OCI-LY1 (cell line): Measurements from ENCODE around the gene CDH4.

Source experiments
- H2AFZ ChIP-seq: fragments of 200-600 bp; sonication (generic), shearing (Covaris generic); 2 replicates; pipeline ENCODE4 v1.6.0; 2014; ENCODE audit warnings: antibody characterized with exemption, mild to moderate bottlenecking, low read length
- H3F3A ChIP-seq: fragments of 200-600 bp; sonication (generic), shearing (Covaris generic); 2 replicates; pipeline ENCODE4 v1.6.0; 2014; ENCODE audit warnings: mild to moderate bottlenecking, antibody characterized with exemption, low read length, moderate library complexity; ENCODE audit not compliant: insufficient read depth
- H3K27ac ChIP-seq: fragments of 200-600 bp; sonication (generic); 2 replicates; pipeline ENCODE4 v1.5.1; 2014; ENCODE audit warnings: low read length, mixed run types, mild to moderate bottlenecking, low read depth; ENCODE audit not compliant: poor library complexity, severe bottlenecking
- H3K27me3 ChIP-seq: fragments of 200-600 bp; sonication (generic); 2 replicates; pipeline ENCODE4 v1.6.0; 2014; ENCODE audit warnings: antibody characterized with exemption, mild to moderate bottlenecking, low read length, moderate library complexity; ENCODE audit not compliant: insufficient read depth
- H3K36me3 ChIP-seq: fragments of 200-600 bp; sonication (generic); 2 replicates; pipeline ENCODE4 v1.6.1; 2014; ENCODE audit warnings: mild to moderate bottlenecking, antibody characterized with exemption, low read length, moderate library complexity, mixed read lengths; ENCODE audit not compliant: insufficient read depth
- H3K4me1 ChIP-seq: fragments of 200-600 bp; sonication (generic); 2 replicates; pipeline ENCODE4 v1.5.1; 2014; ENCODE audit warnings: mild to moderate bottlenecking, low read length, moderate library complexity; ENCODE audit not compliant: insufficient read depth, severe bottlenecking
- H3K4me2 ChIP-seq: fragments of 200-600 bp; sonication (generic), shearing (Covaris generic); 2 replicates; pipeline ENCODE4 v1.6.1; 2014; ENCODE audit warnings: low read length
- H3K4me3 ChIP-seq: fragments of 200-600 bp; sonication (generic); 2 replicates; pipeline ENCODE4 v1.5.1; 2014; ENCODE audit warnings: low read length, low read depth, mild to moderate bottlenecking, mixed read lengths; ENCODE audit not compliant: poor library complexity, severe bottlenecking
- H3K79me2 ChIP-seq: fragments of 200-600 bp; shearing (Covaris generic); 2 replicates; pipeline ENCODE4 v1.6.1; 2016; ENCODE audit warnings: mixed run types, low read length, mixed read lengths; ENCODE audit not compliant: insufficient read depth
- H3K9ac ChIP-seq: fragments of 200-600 bp; sonication (generic), shearing (Covaris generic); 2 replicates; pipeline ENCODE4 v1.6.1; 2014; ENCODE audit warnings: mild to moderate bottlenecking, low read length, mixed read lengths
- H3K9me2 ChIP-seq: fragments of 200-600 bp; sonication (generic), shearing (Covaris generic); 2 replicates; pipeline ENCODE4 v1.6.1; 2014; ENCODE audit warnings: low read depth, mild to moderate bottlenecking, low read length, mixed read lengths
- H3K9me3 ChIP-seq: fragments of 200-600 bp; shearing (Covaris generic); 2 replicates; pipeline ENCODE4 v1.6.1; 2014; ENCODE audit warnings: low read length, mixed read lengths
- H4K20me1 ChIP-seq: fragments of 200-600 bp; sonication (generic), shearing (Covaris generic); 2 replicates; pipeline ENCODE4 v1.6.0; 2016; ENCODE audit warnings: mild to moderate bottlenecking, low read length; ENCODE audit not compliant: insufficient read depth
- EZH2 ChIP-seq: fragments of 200-600 bp; sonication (generic), shearing (Covaris generic); IDR thresholded peaks from 2 replicates; pipeline ENCODE4 v1.8.0; 2017; ENCODE audit warnings: borderline replicate concordance, mixed run types, mild to moderate bottlenecking, antibody characterized with exemption, low read length, moderate library complexity, mixed read lengths
- TF ChIP-seq, protein P1 (sequence below): fragments of 200-600 bp; sonication (generic), shearing (Covaris generic); IDR thresholded peaks from 2 replicates; pipeline ENCODE4 v1.5.1; 2017; ENCODE audit warnings: mild to moderate bottlenecking, antibody characterized with exemption, low read length, moderate library complexity, mixed read lengths

Gene CDH4

DNA sequence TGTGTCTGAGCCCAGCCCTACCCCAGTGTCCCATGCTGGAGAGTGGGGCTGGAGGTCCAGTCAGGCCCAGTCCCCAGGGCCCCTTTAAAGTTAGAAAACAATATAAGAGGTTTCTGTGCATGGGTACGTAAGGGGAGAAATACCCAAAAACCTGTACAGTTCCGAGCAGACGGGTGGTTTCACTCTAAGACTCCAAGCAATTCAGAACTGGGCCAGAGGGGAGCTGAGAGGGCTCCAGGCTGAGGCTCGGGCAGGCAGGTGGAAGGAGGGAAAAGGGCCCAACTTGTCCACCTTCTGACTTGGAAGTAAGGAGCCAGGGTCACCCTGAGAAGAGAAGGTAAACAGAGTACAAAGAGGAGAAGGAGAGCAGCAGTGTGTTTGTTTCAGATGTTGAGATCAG, 296.0 kb downstream of the CDH4 start:
- TF ChIP-seq EZH2: no peak
- TF ChIP-seq, protein P1, sequence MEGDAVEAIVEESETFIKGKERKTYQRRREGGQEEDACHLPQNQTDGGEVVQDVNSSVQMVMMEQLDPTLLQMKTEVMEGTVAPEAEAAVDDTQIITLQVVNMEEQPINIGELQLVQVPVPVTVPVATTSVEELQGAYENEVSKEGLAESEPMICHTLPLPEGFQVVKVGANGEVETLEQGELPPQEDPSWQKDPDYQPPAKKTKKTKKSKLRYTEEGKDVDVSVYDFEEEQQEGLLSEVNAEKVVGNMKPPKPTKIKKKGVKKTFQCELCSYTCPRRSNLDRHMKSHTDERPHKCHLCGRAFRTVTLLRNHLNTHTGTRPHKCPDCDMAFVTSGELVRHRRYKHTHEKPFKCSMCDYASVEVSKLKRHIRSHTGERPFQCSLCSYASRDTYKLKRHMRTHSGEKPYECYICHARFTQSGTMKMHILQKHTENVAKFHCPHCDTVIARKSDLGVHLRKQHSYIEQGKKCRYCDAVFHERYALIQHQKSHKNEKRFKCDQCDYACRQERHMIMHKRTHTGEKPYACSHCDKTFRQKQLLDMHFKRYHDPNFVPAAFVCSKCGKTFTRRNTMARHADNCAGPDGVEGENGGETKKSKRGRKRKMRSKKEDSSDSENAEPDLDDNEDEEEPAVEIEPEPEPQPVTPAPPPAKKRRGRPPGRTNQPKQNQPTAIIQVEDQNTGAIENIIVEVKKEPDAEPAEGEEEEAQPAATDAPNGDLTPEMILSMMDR: no peak
- no peak overlapping the region for H3K4me2 ChIP-seq
- no peaks in the 10 kb centered on the region for H3K4me1 ChIP-seq
- no peaks in the 10 kb centered on the region for H3F3A ChIP-seq
- H3K36me3 ChIP-seq: no peaks in the 10 kb centered on the region
- no peaks in the 10 kb centered on the region for H4K20me1 ChIP-seq
- H3K27me3 ChIP-seq: no peaks in the 10 kb centered on the region
- no peaks in the 10 kb centered on the region for H3K79me2 ChIP-seq
- H3K27ac ChIP-seq: no peak overlapping the region
- no peaks in the 10 kb centered on the region for H3K9me3 ChIP-seq
- no peaks in the 10 kb centered on the region for H3K9me2 ChIP-seq
- no peak overlapping the region for H3K9ac ChIP-seq
- H3K4me3 ChIP-seq: no peak overlapping the region
- H2AFZ ChIP-seq: no peak overlapping the region

DNA sequence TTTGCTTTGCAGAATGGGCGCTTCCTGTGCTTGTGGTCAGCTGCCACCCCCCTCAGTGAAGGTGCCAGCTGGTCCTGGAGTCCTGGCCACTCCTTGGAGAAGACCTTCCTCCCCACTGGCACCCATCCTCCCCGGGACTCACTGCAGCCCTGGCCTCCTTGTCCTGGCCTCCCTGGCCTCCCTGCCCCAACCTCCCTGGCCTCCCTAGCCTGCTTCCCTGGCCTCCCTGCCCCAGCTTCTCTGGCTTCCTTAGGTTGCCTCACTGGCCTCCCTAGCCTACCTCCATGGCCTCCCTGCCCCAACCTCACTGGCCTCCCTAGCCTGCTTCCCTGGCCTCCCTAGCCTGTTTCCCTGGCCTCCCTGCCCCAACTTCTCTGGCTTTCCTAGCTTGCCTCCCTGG, 297.8 kb downstream of the CDH4 start:
- H3K27ac ChIP-seq: no peak overlapping the region
- no peaks in the 10 kb centered on the region for H3F3A ChIP-seq
- H3K36me3 ChIP-seq: no peaks in the 10 kb centered on the region
- H3K79me2 ChIP-seq: no peaks in the 10 kb centered on the region
- H3K9ac ChIP-seq: no peak overlapping the region
- H3K4me3 ChIP-seq: no peak overlapping the region
- H3K9me3 ChIP-seq: no peaks in the 10 kb centered on the region
- H3K27me3 ChIP-seq: no peaks in the 10 kb centered on the region
- TF ChIP-seq EZH2: no peak
- TF ChIP-seq, protein P1: no peak
- no peak overlapping the region for H2AFZ ChIP-seq
- H3K4me2 ChIP-seq: no peak overlapping the region
- H3K4me1 ChIP-seq: no peaks in the 10 kb centered on the region
- H4K20me1 ChIP-seq: no peaks in the 10 kb centered on the region
- H3K9me2 ChIP-seq: no peaks in the 10 kb centered on the region

DNA sequence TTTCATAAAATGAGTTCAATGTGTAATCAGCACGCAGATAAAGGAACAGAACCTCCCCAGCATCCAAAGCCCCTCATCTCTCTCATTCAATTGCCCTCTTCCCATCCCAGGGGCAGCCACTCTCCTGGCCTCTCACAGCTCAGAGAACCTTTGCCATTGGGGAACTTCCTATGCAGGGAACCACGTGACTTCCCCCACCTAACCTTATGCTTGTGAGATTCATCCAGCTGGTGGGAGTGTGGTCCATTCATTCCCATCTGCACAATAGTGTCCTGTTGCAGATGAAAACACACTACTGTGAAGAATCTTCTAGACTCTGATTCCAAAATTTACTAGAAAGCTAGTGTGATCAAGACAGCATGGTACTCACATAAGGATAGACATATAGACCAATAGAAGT, 299.3 kb downstream of the CDH4 start:
- TF ChIP-seq EZH2: no peak
- TF ChIP-seq, protein P1: no peak
- no peaks in the 10 kb centered on the region for H3K9me3 ChIP-seq
- H3F3A ChIP-seq: no peaks in the 10 kb centered on the region
- H4K20me1 ChIP-seq: no peaks in the 10 kb centered on the region
- no peaks in the 10 kb centered on the region for H3K4me1 ChIP-seq
- H3K9ac ChIP-seq: no peak overlapping the region
- H3K27me3 ChIP-seq: no peaks in the 10 kb centered on the region
- no peak overlapping the region for H3K27ac ChIP-seq
- no peak overlapping the region for H3K4me2 ChIP-seq
- H3K36me3 ChIP-seq: no peaks in the 10 kb centered on the region
- H3K79me2 ChIP-seq: no peaks in the 10 kb centered on the region
- H3K4me3 ChIP-seq: no peak overlapping the region
- no peaks in the 10 kb centered on the region for H3K9me2 ChIP-seq
- H2AFZ ChIP-seq: no peak overlapping the region
